H9 (cell line): ENCODE data around the gene TMTC2. TPM values are rescaled to one million over a fixed set of nuclear protein-coding genes. Genes with fewer than 3 reads are reported as not detected.

Experiments used
- DNase-seq: peaks from one replicate; pipeline ENCODE4 v3.0.0-alpha.2; 2017
- H2AFZ ChIP-seq: one replicate; pipeline ENCODE4 v1.6.1; 2013; ENCODE audit warnings: mild to moderate bottlenecking, low read length, control low read depth, moderate library complexity
- H2AK5ac ChIP-seq: 2 replicates; pipeline ENCODE4 v1.6.1; 2013; ENCODE audit warnings: low read length, control low read depth, mixed read lengths; ENCODE audit not compliant: insufficient read length
- H2BK120ac ChIP-seq: one replicate; pipeline ENCODE4 v1.6.1; 2013; ENCODE audit warnings: low read depth, mild to moderate bottlenecking, low read length, control low read depth, inconsistent platforms; ENCODE audit not compliant: poor library complexity, severe bottlenecking
- H2BK12ac ChIP-seq: 2 replicates; pipeline ENCODE4 v1.6.1; 2013; ENCODE audit warnings: low read length, control low read depth, mixed read lengths, low read depth; ENCODE audit not compliant: insufficient read length
- H2BK15ac ChIP-seq: 2 replicates; pipeline ENCODE4 v1.6.1; 2013; ENCODE audit warnings: low read depth, low read length, control low read depth
- H2BK20ac ChIP-seq: one replicate; pipeline ENCODE4 v1.6.1; 2013; ENCODE audit warnings: low read depth, mild to moderate bottlenecking, low read length, control low read depth, inconsistent platforms; ENCODE audit not compliant: poor library complexity, severe bottlenecking
- H2BK5ac ChIP-seq: 2 replicates; pipeline ENCODE4 v1.6.1; 2013; ENCODE audit warnings: low read length, control low read depth, mixed read lengths; ENCODE audit not compliant: insufficient read length
- H3K14ac ChIP-seq: 2 replicates; pipeline ENCODE4 v1.6.1; 2013; ENCODE audit warnings: low read length, control low read depth; ENCODE audit not compliant: insufficient read depth
- H3K18ac ChIP-seq: 2 replicates; pipeline ENCODE4 v1.6.1; 2013; ENCODE audit warnings: low read depth, mild to moderate bottlenecking, mixed read lengths, low read length, control low read depth; ENCODE audit not compliant: insufficient read length
- H3K23ac ChIP-seq: 2 replicates; pipeline ENCODE4 v1.6.1; 2013; ENCODE audit warnings: low read length, control low read depth, mixed read lengths, low read depth; ENCODE audit not compliant: insufficient read length
- H3K23me2 ChIP-seq: 2 replicates; pipeline ENCODE4 v1.6.1; 2013; ENCODE audit warnings: low read depth, mild to moderate bottlenecking, mixed read lengths, low read length, control low read depth; ENCODE audit not compliant: insufficient read length, poor library complexity, severe bottlenecking
- H3K27ac ChIP-seq: 2 replicates; pipeline ENCODE4 v1.5.1; 2013; ENCODE audit warnings: low read length, control low read depth, mixed read lengths, low read depth; ENCODE audit not compliant: insufficient read length
- H3K27me3 ChIP-seq: 2 replicates; pipeline ENCODE4 v1.6.1; 2013; ENCODE audit warnings: low read length, control low read depth, inconsistent platforms; ENCODE audit not compliant: insufficient read depth
- H3K4ac ChIP-seq: 2 replicates; pipeline ENCODE4 v1.6.1; 2013; ENCODE audit warnings: low read depth, mild to moderate bottlenecking, control low read depth, inconsistent platforms, low read length, moderate library complexity
- H3K4me1 ChIP-seq: 2 replicates; pipeline ENCODE4 v1.6.1; 2013; ENCODE audit warnings: low read length, control low read depth, inconsistent platforms; ENCODE audit not compliant: insufficient read depth
- H3K4me2 ChIP-seq: 2 replicates; pipeline ENCODE4 v1.6.1; 2013; ENCODE audit warnings: low read length, control low read depth, mixed read lengths; ENCODE audit not compliant: insufficient read length, insufficient read depth
- H3K56ac ChIP-seq: 2 replicates; pipeline ENCODE4 v1.6.1; 2013; ENCODE audit warnings: low read depth, mild to moderate bottlenecking, mixed read lengths, low read length, control low read depth; ENCODE audit not compliant: insufficient read length
- H3K79me1 ChIP-seq: 2 replicates; pipeline ENCODE4 v1.6.1; 2013; ENCODE audit warnings: low read depth, mild to moderate bottlenecking, moderate library complexity, low read length, control low read depth, inconsistent platforms; ENCODE audit not compliant: insufficient read depth, poor library complexity, severe bottlenecking
- H3K79me2 ChIP-seq: 2 replicates; pipeline ENCODE4 v1.6.1; 2013; ENCODE audit warnings: low read length, control low read depth, inconsistent platforms; ENCODE audit not compliant: insufficient read depth
- H3K9ac ChIP-seq: 2 replicates; pipeline ENCODE4 v1.6.1; 2013; ENCODE audit warnings: low read length, control low read depth, mixed read lengths; ENCODE audit not compliant: insufficient read length; ENCODE audit errors: extremely low read depth
- H3K9me3 ChIP-seq: one replicate; pipeline ENCODE4 v1.6.1; 2013; ENCODE audit warnings: low read depth, low read length, inconsistent platforms; ENCODE audit not compliant: control insufficient read depth
- H3T11ph ChIP-seq: one replicate; pipeline ENCODE4 v1.6.1; 2013; ENCODE audit warnings: mild to moderate bottlenecking, low read length, control low read depth, inconsistent platforms
- H4K20me1 ChIP-seq: one replicate; pipeline ENCODE4 v1.6.1; 2013; ENCODE audit not compliant: control insufficient read depth, insufficient read length, insufficient read depth
- H4K5ac ChIP-seq: 2 replicates; pipeline ENCODE4 v1.6.1; 2013; ENCODE audit warnings: low read depth, mild to moderate bottlenecking, mixed read lengths, low read length, control low read depth; ENCODE audit not compliant: insufficient read length
- H4K8ac ChIP-seq: replicated peaks from 2 replicates; pipeline ENCODE4 v1.6.1; 2013; ENCODE audit warnings: low read length, control low read depth, mixed read lengths, low read depth; ENCODE audit not compliant: insufficient read length
- H4K91ac ChIP-seq: 2 replicates; pipeline ENCODE4 v1.6.1; 2013; ENCODE audit warnings: low read depth, mild to moderate bottlenecking, moderate library complexity, mixed read lengths, low read length, control low read depth; ENCODE audit not compliant: insufficient read length
- H3K27ac Mint-ChIP-seq, 3 experiments: 2 replicates in 2 of 3; 3 replicates in 1 of 3; pipeline ENCODE4 v1.8.0; 2020 to 2021; ENCODE audit warnings: mixed read lengths in 3 of 3, mild to moderate bottlenecking in 1 of 3, moderate library complexity in 1 of 3
- H3K27me3 Mint-ChIP-seq: 2 replicates; pipeline ENCODE4 v1.8.0; 2021; ENCODE audit warnings: low read depth, mild to moderate bottlenecking, moderate library complexity, mixed read lengths
- H3K36me3 Mint-ChIP-seq, 3 experiments: 2 replicates in 2 of 3; 3 replicates in 1 of 3; pipeline ENCODE4 v1.8.0; 2020 to 2021; ENCODE audit warnings: low read depth in 3 of 3, mixed read lengths in 3 of 3; ENCODE audit not compliant: insufficient read depth in 1 of 3
- H3K4me1 Mint-ChIP-seq, 2 experiments: 2 replicates each; pipeline ENCODE4 v1.8.0; 2020; ENCODE audit warnings: mixed read lengths in 2 of 2
- H3K4me3 Mint-ChIP-seq, 2 experiments: 2 replicates in 1 of 2; 3 replicates in 1 of 2; pipeline ENCODE4 v1.8.0; 2020 to 2021; ENCODE audit warnings: mild to moderate bottlenecking in 2 of 2, mixed read lengths in 2 of 2, moderate library complexity in 1 of 2
- H3K9me3 Mint-ChIP-seq, 2 experiments: 2 replicates in 1 of 2; 3 replicates in 1 of 2; pipeline ENCODE4 v1.8.0; 2020; ENCODE audit warnings: mild to moderate bottlenecking in 2 of 2, mixed read lengths in 2 of 2, moderate library complexity in 1 of 2
- WGBS: extraction: QIAGEN DNeasy Blood & Tissue Kit; methylation state at CpG from one replicate; pipeline ENCODE4 v1.1.7; 2013; ENCODE audit warnings: missing lambda C conversion rate, low lambda C conversion rate, mixed read lengths; ENCODE audit not compliant: insufficient read length; ENCODE audit errors: extremely low coverage; 5-methylcytosine and 5-hydroxymethylcytosine counted together
- total RNA-seq: library from RNA; stranded (reverse); gene quantifications from 2 replicates; pipeline ENCODE4 v1.2.1, GENCODE V29; 2021
- TF ChIP-seq, protein P1 (sequence below): fragments of 200-600 bp; sonication (generic); conservative IDR thresholded peaks from 3 replicates; pipeline ENCODE4 v1.8.0; 2021; ENCODE audit warnings: antibody characterized with exemption, mild to moderate bottlenecking

Gene TMTC2
- total RNA-seq, 1 experiment from 2014 or later, result 3.1 TPM

DNA sequence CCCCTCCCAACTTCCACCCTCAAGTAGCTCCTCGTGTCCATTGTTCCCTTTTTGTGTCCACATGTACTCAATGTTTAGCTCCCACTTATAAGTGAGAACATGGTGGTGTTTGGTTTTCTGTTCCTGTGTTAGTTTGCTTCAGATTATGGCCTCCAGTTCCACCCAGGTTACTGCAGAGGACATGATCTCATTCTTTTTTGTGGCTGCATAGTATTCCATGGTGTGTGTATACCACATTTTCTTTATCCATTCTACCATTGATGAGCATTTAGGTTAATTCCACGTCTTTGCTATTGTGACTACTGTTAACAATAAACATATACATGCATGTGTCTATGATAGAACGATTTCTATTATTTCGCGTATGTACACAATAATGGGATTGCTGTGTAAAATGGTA is 362.6 kb downstream of the TMTC2 start:
- Histone ChIP-seq H3K4ac (no peak overlapping the region), H3K23me2 (no peaks in the 10 kb centered on the region), H2BK20ac (no peak overlapping the region), H3K14ac (no peak overlapping the region), H3K23ac (no peak overlapping the region), H3T11ph (no peak overlapping the region), H2BK15ac (no peak overlapping the region), H3K9ac (no peak overlapping the region), H4K20me1 (no peaks in the 10 kb centered on the region), H3K27ac (no peak overlapping the region), H4K5ac (no peak overlapping the region), H3K56ac (no peak overlapping the region), H4K8ac (no peak overlapping the region), H2AFZ (no peak overlapping the region), H3K79me1 (no peaks in the 10 kb centered on the region), H2BK12ac (no peak overlapping the region), H4K91ac (no peak overlapping the region), H2AK5ac (no peak overlapping the region), H3K79me2 (no peaks in the 10 kb centered on the region), H2BK5ac (no peak overlapping the region), H2BK120ac (no peak overlapping the region), H3K4me1 (no peaks in the 10 kb centered on the region), H3K27me3 (no peaks in the 10 kb centered on the region), H3K18ac (no peak overlapping the region), H3K9me3 (no peaks in the 10 kb centered on the region), H3K4me2 (no peak overlapping the region)
- Mint-ChIP-seq H3K4me1 (peaks cover 2 to 5% of the 10 kb centered on the region in 2 experiments; a peak in 1 of 4 replicates), H3K27ac (no peak overlapping the region), H3K36me3 (peaks cover 0 to 4% (median 0%) of the 10 kb centered on the region in 3 experiments; a peak in 2 of 7 replicates), H3K4me3 (no peak overlapping the region), H3K27me3 (no peaks in the 10 kb centered on the region), H3K9me3 (no peaks in the 10 kb centered on the region; a peak in 2 of 5 replicates)
- no peak for DNase-seq
- TF ChIP-seq, protein P1, sequence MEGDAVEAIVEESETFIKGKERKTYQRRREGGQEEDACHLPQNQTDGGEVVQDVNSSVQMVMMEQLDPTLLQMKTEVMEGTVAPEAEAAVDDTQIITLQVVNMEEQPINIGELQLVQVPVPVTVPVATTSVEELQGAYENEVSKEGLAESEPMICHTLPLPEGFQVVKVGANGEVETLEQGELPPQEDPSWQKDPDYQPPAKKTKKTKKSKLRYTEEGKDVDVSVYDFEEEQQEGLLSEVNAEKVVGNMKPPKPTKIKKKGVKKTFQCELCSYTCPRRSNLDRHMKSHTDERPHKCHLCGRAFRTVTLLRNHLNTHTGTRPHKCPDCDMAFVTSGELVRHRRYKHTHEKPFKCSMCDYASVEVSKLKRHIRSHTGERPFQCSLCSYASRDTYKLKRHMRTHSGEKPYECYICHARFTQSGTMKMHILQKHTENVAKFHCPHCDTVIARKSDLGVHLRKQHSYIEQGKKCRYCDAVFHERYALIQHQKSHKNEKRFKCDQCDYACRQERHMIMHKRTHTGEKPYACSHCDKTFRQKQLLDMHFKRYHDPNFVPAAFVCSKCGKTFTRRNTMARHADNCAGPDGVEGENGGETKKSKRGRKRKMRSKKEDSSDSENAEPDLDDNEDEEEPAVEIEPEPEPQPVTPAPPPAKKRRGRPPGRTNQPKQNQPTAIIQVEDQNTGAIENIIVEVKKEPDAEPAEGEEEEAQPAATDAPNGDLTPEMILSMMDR, result no peak
- WGBS, result no CpG with 5 or more reads among the region's 5 CpGs
